Epidermal melanocyte (primary cell): ENCODE results near the gene GAP43.

Experiments
- DNase-seq: peaks from one replicate; pipeline ENCODE4 v3.0.0; 2011; ENCODE audit warnings: low spot score; ENCODE audit not compliant: insufficient read length

Gene GAP43, protein sequence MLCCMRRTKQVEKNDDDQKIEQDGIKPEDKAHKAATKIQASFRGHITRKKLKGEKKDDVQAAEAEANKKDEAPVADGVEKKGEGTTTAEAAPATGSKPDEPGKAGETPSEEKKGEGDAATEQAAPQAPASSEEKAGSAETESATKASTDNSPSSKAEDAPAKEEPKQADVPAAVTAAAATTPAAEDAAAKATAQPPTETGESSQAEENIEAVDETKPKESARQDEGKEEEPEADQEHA

DNA sequence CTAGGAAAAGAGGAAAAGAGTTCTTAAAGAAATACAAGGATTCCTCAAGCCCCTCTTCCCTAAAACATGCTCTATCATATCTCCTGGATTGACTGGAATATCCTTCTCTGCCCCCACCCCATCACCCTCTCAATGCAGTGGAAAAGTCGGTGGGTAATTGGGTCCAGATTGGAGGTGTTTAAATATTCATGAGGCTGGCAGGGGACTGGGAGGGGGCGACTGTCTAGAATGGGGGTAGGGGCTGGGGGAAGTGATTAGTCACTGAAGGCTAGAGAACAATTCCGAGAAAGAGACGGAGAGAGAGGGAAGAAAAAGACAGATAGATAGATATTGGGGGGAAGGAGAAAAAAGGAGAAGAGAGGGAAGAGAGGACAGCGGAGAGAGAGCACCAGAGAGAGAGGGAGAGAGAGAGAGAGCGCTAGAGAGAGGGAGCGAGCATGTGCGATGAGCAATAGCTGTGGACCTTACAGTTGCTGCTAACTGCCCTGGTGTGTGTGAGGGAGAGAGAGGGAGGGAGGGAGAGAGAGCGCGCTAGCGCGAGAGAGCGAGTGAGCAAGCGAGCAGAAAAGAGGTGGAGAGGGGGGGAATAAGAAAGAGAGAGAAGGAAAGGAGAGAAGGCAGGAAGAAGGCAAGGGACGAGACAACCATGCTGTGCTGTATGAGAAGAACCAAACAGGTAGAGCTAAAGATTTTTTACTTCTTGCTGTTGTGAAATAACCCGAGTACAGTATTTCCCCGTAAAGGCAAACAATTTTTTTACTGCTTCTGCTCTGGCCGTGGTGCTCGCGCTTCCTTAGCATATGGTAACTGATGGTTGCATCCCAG, at the start of gene GAP43:
GAP43 (plus strand) TSS at position 467 of the 825 bp plus-strand sequence; CDS start at position 647, 180 bp downstream.
- peak; percentile 18 for DNase-seq

DNA sequence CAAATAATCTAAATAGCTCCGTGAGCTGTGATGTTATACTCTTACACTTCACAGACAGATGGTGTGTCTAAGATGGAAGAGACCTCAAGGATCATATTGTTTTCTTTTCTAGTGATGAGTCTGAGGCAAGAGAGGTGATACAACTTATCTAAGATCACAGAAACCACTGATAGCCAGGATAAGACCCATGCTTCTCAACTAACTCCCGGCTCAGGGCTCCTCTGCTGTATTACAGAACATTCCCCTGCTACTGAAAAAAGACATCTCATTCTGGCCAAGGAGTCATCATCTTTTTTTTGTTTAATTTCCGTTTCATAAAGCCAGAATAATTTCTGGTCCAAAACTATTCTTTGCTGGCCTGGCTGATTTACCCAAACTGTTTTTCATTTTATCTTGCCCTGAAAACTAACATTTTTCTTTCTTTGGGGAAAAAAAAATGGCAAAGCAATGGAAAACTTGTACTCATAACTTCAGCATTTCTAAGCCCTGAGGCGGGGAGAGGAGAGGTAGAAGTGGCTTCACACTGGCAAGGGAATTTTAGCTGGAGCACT, 46.9 kb upstream of the GAP43 start:
- no peak for DNase-seq

DNA sequence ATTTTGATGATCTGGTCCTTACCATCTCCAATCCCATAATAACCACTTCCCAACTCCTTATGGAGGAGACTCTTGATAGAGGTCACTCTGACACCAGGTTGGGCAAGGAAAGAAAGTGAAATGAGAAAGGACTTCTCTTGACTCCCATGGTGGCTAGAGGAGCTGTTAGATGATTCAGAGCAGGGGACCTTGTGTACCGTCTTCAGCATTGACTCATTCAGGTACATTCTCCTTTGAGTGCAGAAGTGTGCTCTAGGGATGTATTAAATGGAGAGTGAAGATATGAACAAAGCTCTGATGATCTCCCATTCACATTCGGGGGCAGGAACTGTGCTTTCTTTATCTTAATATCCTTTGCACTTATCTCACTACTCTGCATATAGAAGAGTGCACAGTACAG, 46.3 kb upstream of the GAP43 start:
- no peak for DNase-seq

DNA sequence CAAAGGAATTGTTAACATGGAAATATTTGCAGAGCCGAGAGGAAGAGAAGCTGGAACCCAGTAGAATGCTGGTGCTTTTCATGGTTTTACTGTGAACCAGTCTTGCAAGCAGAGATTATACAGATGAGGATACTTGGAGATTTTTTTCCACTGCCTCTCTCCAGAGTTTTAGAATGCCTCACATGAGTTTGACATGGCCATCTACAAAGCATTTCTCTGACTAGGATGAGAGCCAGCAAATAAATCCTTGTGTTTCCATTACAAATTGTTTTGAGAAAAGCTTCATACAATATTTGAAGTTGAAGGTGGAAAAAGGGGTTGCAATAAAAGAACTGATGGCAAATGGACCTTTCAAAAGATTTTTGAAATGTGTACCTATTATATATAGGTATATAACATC, 45.0 kb upstream of the GAP43 start:
- no peak for DNase-seq

DNA sequence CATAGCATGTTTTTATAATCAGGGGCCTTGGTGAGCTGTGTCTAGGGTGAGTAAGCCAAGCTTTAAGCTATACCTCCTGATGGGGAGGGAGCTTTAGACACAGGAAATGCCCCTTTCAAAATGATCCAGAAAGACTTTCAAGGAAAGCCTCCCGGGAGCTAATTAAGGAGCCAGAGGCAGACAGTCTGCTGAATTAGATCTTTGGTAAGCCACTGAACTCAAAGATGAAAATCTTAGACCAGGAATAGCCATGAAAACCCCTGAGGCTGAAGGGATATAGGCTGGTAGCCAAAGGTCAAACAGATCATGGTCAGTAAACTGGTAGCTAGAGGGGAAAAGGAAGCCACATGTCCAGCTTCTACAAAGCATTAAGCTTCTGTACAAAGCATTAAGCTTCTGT, 42.7 kb upstream of the GAP43 start:
- DNase-seq = no peak

DNA sequence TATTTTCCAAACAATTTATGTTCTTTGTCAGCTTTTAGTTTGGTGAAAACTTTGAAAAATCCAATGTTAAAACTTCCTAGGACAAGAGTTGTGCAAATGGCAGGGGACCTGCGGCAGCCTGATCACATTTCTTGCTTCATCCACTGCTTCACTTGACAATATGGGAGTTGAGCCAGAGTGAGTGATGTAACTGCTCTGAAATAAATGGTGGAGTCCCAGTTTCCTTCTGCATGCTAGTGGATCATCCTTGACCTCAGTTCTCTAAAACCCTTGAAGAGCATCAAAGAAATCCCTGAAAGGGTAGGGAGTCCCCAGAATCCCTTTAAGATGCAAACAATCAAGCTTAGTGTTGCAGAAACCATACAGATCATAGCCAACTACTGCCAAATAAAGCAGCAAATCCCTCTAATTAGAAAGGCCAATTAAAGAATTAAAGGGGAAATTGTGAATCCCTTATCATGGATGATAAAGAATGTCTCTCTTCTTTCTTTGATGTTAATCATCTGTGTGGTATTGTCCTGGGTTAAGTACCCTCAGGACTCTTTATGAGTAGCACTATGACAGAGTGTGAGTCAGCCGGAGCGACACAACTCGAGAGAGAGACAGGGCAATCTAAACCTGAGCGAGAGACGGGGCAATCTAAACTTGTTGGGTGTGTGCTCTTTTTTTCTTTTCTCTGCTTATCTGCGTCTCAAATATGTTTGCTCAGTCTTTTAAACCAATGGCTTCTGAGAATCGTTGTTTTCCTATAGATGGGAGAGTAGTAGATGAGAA, 41.8 kb upstream of the GAP43 start:
- no peak for DNase-seq

DNA sequence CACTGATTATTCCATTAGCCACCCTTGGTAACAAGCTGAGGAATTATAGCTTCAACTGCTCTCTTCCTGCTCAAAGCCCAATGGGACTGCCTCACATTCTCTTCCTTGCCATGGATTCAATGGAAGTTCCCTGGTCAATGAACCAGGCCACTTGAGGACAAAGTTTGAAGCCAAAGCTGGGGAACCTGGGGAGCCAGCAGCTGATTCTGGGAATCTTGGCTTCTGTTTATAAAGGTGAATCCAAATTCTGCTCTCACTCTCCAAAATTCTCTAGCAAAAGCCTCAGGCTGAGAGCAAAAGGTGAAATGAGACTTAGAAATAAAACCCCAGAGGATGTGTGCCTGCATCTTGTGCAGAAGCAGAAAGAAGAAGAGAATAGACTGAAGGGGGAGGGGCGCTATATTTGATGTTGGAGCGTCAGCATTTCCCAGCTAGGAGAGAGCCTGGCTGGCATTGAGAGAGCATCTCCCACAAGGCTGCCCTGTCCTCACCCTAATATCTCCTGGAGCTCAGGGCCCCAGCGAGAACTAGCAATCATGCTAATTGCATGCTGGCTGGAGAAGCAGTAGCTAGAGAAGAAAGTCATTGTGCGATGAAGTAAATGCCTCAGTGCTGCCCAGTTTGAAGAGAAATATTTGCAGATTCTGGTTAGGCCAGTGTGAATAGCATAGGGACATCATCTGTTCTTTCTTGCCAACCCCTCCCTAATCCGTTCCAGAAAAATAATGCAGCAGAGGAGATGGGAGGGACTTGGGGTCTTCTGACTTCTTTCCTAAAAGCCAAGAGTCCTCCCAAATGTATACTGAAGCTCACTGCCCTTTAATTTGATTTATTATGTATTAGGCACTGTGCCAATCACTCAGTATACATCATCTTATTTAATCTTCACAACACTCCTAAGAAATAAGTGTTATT, 34.9 kb upstream of the GAP43 start:
- DNase-seq = no peak

DNA sequence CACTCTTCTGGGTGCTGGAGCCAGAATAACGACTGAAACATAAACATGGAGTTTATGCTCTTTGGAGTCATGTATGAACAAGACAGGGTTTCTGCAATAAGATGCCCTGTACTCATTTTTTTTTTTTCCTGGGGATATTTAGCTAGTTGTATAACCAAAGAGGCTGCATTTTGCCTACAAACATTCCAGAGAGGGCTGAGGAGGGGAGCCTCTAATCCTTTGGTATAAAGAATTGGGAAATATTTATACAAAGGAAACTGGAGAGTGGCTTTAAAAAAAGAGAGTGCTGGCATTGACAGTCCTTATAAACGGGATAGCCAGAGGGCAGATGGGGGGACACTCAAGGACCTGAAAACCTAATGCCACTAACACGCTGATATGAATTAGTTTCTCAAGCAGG, 32.4 kb upstream of the GAP43 start:
- DNase-seq = no peak

DNA sequence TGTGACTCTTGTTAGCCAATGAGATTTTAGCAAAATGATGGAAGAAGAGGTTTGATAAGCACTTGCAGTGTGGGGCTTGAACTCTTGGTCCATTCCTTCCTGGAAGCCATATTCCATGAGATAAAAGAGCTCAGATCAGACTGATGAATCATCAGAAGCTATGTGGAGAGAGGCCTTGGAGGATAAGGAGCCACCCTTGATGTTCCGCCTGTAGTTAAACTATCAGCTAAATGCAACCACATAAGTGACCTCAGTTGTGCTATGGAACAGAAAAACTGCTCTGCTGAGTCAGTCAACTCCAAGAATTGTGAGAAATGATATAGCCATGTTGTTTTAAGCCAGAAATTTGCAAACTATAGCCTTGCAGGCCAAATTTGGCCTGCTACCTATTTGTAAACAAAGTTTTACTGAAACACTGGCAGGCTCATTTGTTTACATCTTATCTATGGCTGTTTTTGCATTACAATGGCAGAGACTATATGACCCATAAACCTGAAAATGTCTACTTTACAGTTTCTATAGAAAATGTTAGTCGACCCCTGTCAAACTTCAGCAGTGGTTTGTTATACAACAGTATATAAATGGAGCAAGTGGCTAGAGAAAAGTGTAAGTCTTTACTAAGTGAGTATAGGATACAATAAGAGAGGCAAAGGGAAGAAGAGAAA, 27.6 kb upstream of the GAP43 start:
- no peak for DNase-seq

DNA sequence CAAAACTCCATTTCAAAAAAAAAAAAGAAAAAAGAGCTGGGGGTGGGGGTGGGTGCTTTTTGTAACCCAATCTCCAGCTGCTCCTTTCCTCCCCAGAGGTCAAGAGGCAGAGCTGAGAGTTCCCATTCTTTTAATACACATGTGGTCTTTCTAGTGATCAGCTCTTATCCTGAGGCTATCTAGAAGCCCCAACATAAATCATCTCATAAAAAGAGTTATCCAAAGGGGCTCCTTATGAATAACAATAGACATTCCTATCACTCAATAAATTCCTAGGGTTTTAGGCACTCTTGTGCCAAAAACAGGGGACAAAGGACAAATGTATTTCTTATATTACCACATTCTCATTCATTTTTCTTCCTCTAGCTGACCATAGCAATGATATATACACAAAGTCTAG, 25.1 kb upstream of the GAP43 start:
- no peak for DNase-seq

DNA sequence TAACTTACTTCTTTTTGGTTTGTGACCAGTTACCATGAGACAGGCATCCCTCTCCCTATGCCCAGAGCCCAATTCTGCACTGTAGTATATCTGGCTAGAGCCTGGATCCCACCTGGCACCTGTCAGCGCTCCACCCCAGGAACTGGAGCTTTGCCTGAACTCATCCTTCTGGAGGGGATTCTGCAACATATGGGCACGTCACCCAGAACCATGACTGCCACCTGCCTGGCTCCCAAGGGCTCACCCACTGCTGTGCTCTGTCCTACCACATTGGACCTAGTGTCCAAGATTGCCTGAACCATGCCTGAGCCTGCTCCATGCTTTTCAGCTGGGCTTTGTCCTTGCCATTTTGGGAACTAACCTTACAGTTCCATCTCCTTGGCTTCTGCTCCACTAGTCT, 21.1 kb upstream of the GAP43 start:
- no peak for DNase-seq

DNA sequence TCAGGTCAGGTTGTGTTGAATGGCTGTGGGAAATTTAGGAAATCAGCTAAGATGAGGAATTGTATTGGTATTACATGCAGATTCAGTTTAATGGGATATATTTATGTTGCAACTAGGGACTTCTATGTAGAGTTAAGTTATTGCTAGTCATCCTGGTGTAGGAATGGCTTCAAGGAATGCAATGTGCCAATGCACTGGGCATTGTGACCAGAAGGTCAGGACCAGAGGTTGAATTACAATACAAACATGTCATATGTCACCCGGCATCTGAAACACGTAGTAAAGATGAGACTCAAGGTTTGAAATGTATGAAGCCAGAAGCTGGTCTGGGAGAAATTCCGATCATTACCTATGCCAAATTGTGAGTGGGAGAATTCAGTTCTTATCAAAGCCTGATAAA, 11.7 kb upstream of the GAP43 start:
- DNase-seq = no peak

DNA sequence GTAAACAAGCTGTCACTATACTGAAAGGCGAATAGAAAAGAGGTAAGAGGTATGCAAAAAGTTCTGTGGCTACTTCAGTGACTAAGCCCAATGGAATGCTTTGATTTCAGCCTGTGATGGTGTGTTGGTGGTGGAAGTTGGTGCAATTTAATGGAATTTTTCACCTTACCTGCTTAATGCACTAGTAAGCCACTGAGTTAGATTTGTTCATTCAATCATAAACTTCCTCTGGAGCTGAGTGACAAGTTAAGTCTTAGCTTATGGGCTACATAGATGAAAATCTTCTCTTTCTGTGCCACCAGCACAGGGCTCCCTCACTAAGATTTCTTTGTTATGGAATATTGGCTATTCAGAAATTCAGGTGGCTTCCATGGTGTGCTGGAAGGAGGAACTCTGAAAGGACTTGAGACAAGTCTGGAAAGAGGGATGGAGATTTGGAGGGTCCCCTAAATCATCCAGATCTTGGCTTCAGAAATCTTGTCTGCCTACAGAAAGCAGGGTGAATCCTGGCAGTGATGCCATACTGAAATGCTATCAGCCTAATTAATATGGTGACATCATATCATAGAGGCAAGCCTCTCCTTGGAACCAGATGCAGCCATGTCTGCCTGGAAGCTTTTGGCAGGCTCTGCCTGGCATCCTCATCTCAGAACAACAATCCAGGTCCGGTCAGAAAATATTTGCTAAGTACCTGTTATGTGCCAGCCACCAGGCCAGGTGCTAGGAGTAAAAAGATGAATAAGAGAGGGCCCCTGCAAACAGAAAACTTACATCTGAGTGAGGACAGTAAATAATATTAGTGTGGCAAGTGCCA, 8.1 kb upstream of the GAP43 start:
- no peak for DNase-seq

DNA sequence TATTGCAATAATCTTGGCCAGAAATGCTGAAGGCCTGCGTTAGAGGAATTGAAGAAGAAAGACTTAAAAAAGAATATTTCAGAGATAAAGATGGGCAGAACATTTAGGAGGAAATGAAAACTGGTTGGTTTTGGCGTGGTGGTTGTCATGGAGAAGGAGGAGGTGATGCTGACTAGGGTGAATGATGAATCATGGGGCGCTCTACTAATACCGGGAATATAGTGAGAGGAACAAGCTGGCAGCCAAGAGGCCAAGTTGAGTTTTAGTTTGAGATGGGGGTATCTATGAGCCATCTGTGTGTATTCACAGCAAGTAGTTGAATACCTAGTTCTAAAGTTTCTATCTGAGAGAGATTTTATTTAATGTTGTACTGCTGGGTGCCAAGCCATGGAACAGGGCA, 6.8 kb upstream of the GAP43 start:
- no peak for DNase-seq

DNA sequence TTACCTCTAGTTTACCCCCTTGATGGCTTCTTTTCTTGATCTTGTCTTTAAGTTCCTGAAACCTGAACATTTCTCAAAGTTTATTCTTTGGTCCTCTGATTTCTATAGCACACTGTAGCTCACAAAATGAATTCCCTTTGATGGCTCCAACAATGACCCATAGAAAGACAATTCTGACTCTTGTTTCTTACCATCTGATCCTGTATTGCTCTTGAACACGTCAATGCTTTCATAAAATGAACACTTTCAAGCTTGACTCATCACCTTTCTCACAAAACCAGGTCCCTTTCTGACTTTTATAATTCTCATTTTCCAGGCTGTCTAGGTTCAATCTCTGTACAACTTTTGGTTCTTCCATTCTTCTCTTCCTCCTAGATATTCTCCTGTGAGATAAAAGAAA, 5.7 kb upstream of the GAP43 start:
- DNase-seq = no peak

DNA sequence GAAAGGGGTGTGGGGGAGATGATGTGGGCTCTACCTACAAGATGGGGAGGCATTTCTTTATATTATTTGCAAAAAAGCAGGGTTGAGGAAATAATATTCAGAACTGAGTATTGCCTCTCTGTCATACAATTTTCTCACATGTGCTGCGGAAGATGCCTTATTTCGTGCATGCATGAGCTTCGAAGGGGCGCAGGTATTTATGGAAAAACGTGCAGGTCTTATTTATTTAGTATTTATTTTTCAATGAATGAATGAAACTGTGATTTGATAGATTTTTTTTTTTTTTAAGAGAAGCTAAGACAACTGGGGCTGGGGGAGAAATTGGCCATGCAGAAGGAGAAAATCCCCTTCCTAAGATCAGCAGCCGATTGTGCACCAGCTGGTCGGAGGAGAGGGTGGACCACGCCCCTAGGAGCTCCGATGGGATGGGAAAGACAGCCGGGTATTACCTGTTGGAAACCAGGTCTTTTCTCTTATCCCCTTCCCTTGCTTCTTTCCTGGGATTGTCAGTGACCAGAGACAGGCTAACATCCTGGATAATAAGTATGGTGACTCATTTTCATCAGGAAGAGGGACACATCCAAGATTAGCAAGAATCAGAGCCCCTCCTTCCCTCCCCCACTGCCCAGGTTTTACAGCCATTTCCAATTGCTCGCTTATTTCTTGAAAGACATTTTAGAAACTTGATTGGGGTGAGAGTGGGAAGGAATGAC, 875 bp downstream of the GAP43 start:
- DNase-seq = no peak

DNA sequence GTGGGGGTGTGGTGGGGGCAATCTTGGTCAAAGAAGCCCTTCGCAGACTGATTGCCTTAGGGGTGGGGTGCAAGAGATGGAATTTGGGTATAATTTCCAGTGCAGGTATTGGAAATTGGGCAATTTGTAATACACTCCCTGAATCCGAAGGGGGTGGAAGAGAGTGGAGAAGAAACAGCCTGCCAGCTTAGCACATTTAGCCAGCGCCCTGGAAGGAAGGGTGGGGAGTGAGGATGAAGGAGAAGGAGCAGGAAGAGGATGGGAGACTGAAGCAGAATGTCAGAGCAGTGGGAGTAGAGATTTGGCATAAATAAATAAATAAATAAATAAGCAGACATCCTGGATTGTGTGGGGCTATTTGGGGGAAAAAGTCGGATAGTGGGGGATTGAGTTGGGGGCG, 1.6 kb downstream of the GAP43 start:
- no peak for DNase-seq

DNA sequence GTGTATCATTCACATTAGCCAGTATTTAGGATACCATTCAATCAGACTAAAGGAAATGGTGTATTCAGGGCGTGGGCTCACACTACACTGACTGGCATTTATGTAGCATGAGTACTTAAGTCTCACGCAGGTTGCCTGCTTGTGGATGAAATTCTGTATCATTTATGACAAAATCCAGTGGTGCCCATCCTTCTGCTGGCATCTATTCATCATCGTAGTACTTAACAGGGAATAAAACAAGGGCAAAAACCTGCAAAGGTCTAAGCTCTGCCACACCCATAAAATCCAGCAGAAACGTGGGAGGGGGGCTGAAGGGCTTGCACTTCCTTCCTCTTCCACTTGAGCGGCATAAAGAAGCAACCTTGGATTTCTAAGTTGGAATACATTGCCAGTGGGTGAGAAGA, 2.7 kb downstream of the GAP43 start:
- DNase-seq = no peak

DNA sequence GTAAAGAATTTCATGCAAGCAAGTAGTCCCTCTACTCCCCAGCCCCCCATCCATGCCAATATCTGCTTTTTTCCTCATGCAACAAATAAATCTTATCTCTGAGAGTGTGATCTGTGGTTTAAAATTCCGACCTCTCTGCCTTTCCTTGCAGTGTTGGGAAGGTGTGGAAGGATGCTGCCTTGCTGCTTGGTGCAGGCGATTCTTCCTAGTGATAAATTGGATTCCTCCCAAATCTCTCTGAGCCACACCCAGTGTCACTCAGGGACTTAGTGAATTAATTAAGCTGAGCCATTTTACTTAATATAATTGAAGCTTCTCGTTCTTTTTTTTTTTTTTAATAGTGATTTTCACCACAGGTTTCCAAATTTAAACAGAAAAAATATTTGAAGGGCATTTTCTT, 3.4 kb downstream of the GAP43 start:
- no peak for DNase-seq
